K562 (cell line): ENCODE results near the gene NTPCR. TPM values are rescaled to one million over a fixed set of nuclear protein-coding genes. Genes with fewer than 3 reads are reported as not detected.

Source experiments
- ATAC-seq: fragments of 200-7000 bp; cut with Tn5 transposase; 3 replicates; pipeline ENCODE4 v1.9.1; 2020; ENCODE audit warnings: moderate library complexity
- BruUV-seq: library from RNA; stranded (reverse); fragments of 400-500 nt; replicated peaks from 2 replicates; lab custom pipeline; 2021; lab: Mats Ljungman, UMichigan
- CTCF ChIA-PET: fragments of 300-600 bp; formaldehyde crosslinking; extraction: SDS; loops from one replicate; lab custom pipeline; 2021; ENCODE audit warnings: low intra/inter-chr PET ratio; lab: Yijun Ruan, JAX
- POLR2A ChIA-PET: fragments of 300-600, 350-650 bp; sonication (Branson Sonifier 250); formaldehyde crosslinking; extraction: SDS; loops from one replicate; lab custom pipeline; 2021; ENCODE audit warnings: antibody characterized with exemption, inconsistent platforms; lab: Yijun Ruan, JAX
- DNase-seq, 4 experiments: peaks; one replicate each; pipeline versions ENCODE4 v3.0.0 to v3.0.0-alpha.2; 2011 to 2018; ENCODE audit warnings: low spot score in 3 of 4, mixed read lengths in 3 of 4; ENCODE audit errors: extremely low read depth in 1 of 4
- FAIRE-seq: peaks from 2 replicates; lab custom pipeline; 2011; peaks lifted over from hg19 to GRCh38; lab: Jason Lieb, UNC
- H2AFZ ChIP-seq: 2 replicates; pipeline ENCODE4 v1.6.0; 2011; ENCODE audit warnings: low read depth, low read length, control low read depth, inconsistent platforms
- H3K27ac ChIP-seq: fragments of 200-600 bp; 3 replicates; pipeline ENCODE4 v1.8.0; 2011; ENCODE audit warnings: low read depth, mild to moderate bottlenecking, control low read depth, inconsistent platforms, low read length, moderate library complexity, mixed read lengths; ENCODE audit errors: extremely low read depth
- H3K27me3 ChIP-seq, 2 experiments: fragments of 300-600 bp in 1 of 2; 2 replicates in 1 of 2; 3 replicates in 1 of 2; pipeline versions ENCODE4 v1.6.0 to v1.8.0; 2011; ENCODE audit warnings: inconsistent platforms in 2 of 2, low read length in 2 of 2, mild to moderate bottlenecking in 1 of 2, mixed read lengths in 1 of 2, moderate library complexity in 1 of 2; ENCODE audit not compliant: control insufficient read depth in 2 of 2, insufficient read depth in 2 of 2
- H3K36me3 ChIP-seq: fragments of 300-600 bp; 3 replicates; pipeline ENCODE4 v1.8.0; 2011; ENCODE audit warnings: mild to moderate bottlenecking, low read length, inconsistent platforms; ENCODE audit not compliant: control insufficient read depth, insufficient read depth
- H3K4me1 ChIP-seq, 2 experiments: fragments of 200-600 bp in 1 of 2; replicated peaks in 1 of 2; 2 replicates in 1 of 2; 3 replicates in 1 of 2; pipeline versions ENCODE4 v1.5.1 to v1.8.0; 2011; ENCODE audit warnings: inconsistent platforms in 2 of 2, low read length in 2 of 2, mild to moderate bottlenecking in 1 of 2, mixed read lengths in 1 of 2, moderate library complexity in 1 of 2; ENCODE audit not compliant: control insufficient read depth in 2 of 2, insufficient read depth in 2 of 2
- H3K4me2 ChIP-seq: 2 replicates; pipeline ENCODE4 v1.6.1; 2011; ENCODE audit warnings: low read length, control low read depth, inconsistent platforms, mixed read lengths; ENCODE audit not compliant: insufficient read depth
- H3K4me3 ChIP-seq: fragments of 200-600 bp; sonication (generic), shearing (Covaris generic); 2 replicates; pipeline ENCODE4 v1.5.1; 2016; ENCODE audit warnings: control low read depth, inconsistent platforms
- H3K79me2 ChIP-seq: fragments of 200-600 bp; 3 replicates; pipeline ENCODE4 v1.8.0; 2011; ENCODE audit warnings: low read length, inconsistent platforms; ENCODE audit not compliant: control insufficient read depth, insufficient read depth
- H3K9ac ChIP-seq, 2 experiments: 2 replicates each; pipeline versions ENCODE4 v1.6.0 to v1.6.1; 2011; ENCODE audit warnings: low read depth in 2 of 2, low read length in 2 of 2, control low read depth in 1 of 2, inconsistent platforms in 1 of 2, mild to moderate bottlenecking in 1 of 2, mixed read lengths in 1 of 2; ENCODE audit not compliant: insufficient read depth in 1 of 2
- H3K9me1 ChIP-seq: one replicate; pipeline ENCODE4 v1.6.0; 2011; ENCODE audit warnings: inconsistent platforms, mild to moderate bottlenecking, low read length, moderate library complexity; ENCODE audit not compliant: control insufficient read depth, insufficient read depth
- H3K9me3 ChIP-seq: replicated peaks from 2 replicates; pipeline ENCODE4 v1.5.1; 2011; ENCODE audit warnings: low read depth, low read length, inconsistent platforms; ENCODE audit not compliant: control insufficient read depth, insufficient read depth
- H4K20me1 ChIP-seq: replicated peaks from 2 replicates; pipeline ENCODE4 v1.6.1; 2011; ENCODE audit warnings: low read length, inconsistent platforms, mixed read lengths; ENCODE audit not compliant: control insufficient read depth, insufficient read depth
- CBX3 ChIP-seq, 2 experiments: IDR thresholded peaks; 1 replicate in 1 of 2; 2 replicates in 1 of 2; pipeline ENCODE4 v1.6.1; 2012; ENCODE audit warnings: inconsistent platforms in 2 of 2, low read length in 2 of 2, borderline replicate concordance in 1 of 2, control low read depth in 1 of 2
- ELF4 ChIP-seq: fragments of 450-650 bp; formaldehyde crosslinking; IDR thresholded peaks from 2 replicates; pipeline ENCODE4 v1.4.0; 2022; ENCODE audit warnings: missing genetic modification characterization
- STAG1 ChIP-seq: sonication (generic); formaldehyde crosslinking; IDR thresholded peaks from 2 replicates; pipeline ENCODE4 v1.5.0; 2020; ENCODE audit warnings: missing genetic modification reagents, borderline replicate concordance
- ZNF431 ChIP-seq: sonication (generic); formaldehyde crosslinking; IDR thresholded peaks from 2 replicates; pipeline ENCODE4 v1.8.0; 2022; ENCODE audit warnings: mild to moderate bottlenecking, missing genetic modification reagents
- WGBS: fragments of 100-300 bp; shearing (Covaris generic); methylation state at CpG from one replicate; pipeline ENCODE4 v1.1.6; 2016; ENCODE audit warnings: low coverage, mixed read lengths; ENCODE audit not compliant: insufficient coverage; ENCODE audit errors: missing lambda C conversion rate; 5-methylcytosine and 5-hydroxymethylcytosine counted together
- in situ Hi-C: fragments of 300-500 bp; cut with MboI; formaldehyde crosslinking; loops from 4 replicates; pipeline ENCODE4 v1.15.0; 2018; ENCODE audit warnings: inconsistent platforms, mixed read lengths
- intact Hi-C: fragments of 100-400 bp; cut with micrococcal nuclease; formaldehyde crosslinking; loops from 2 replicates; pipeline ENCODE4 v1.14.2; 2022
- polyA plus RNA-seq, 8 experiments: library from polyadenylated mRNA; depleted of rRNA in 4 of 8; stranded (reverse) in 5 of 8; unstranded in 3 of 8; fragments of >200 nt; fragmentation: Nextera tagmentation in 2 of 8; fragmentation: Illumina TruSeq in 1 of 8; extraction: Ambion mirVana in 2 of 8; extraction: Trizol in 1 of 8; gene quantifications; 2 replicates each; pipeline versions ENCODE4 v1.2.1 to v1.2.3, GENCODE V29; 2011 to 2014; ENCODE audit warnings: inconsistent platforms in 1 of 8, missing spikeins in 1 of 8
- total RNA-seq, 7 experiments: library from RNA; depleted of rRNA in 6 of 7; stranded (reverse); fragments of >200 nt in 6 of 7; fragmentation: Illumina TruSeq in 2 of 7; extraction: Trizol in 2 of 7; gene quantifications; 2 replicates each; pipeline versions ENCODE4 v1.2.1 to v1.2.3, GENCODE V29; 2011 to 2021; ENCODE audit warnings: low replicate concordance in 1 of 7
- TF ChIP-seq, protein P1 (sequence below): IDR thresholded peaks from 3 replicates; pipeline ENCODE4 v1.6.1; 2011; ENCODE audit warnings: borderline replicate concordance, mild to moderate bottlenecking, moderate library complexity; ENCODE audit not compliant: insufficient read length; ENCODE audit errors: extremely low read depth
- TF ChIP-seq, protein P2 (sequence below): sonication (generic); formaldehyde crosslinking; IDR thresholded peaks from 2 replicates; pipeline ENCODE4 v1.8.0; 2022; ENCODE audit warnings: missing genetic modification reagents, mild to moderate bottlenecking, borderline replicate concordance
- TF ChIP-seq, protein P3 (sequence below): fragments of 450-650 bp; IDR thresholded peaks from 2 replicates; pipeline ENCODE4 v1.6.1; 2016; ENCODE audit warnings: mild to moderate bottlenecking, moderate library complexity

Gene NTPCR
- total and polyA plus RNA-seq, 9 of the 15 experiments (the other 6 are each of a cell fraction or from before 2014, with no cell fraction given), result 19.3 to 105 (median 48.8) TPM

DNA sequence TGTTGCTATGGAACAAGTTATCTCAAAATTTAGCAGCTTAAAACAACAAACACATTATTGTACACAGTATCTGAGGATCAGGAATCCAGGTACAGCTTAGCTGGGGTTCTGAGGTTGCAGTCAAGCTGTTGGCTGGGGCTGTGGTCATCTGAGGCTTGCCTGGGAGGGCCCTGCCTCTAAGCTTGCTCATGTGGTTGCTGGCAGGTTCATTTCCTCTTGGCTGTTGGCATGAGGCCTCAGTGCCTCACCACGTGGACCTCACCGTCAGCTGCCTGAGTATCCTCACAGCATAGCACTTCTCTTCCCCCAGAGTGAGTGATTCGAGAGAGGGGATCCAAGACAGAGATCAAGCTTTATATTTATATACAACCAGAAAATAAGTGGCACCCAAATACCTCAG is 18.6 kb downstream of the NTPCR start:
- no peak overlapping the region for H3K27ac ChIP-seq
- H3K9ac ChIP-seq, result no peak overlapping the region
- no peaks in the 10 kb centered on the region for H3K9me1 ChIP-seq
- no TSS peak for BruUV-seq
- H2AFZ ChIP-seq, result no peak overlapping the region
- ATAC-seq (no peak), FAIRE-seq (no peak), DNase-seq (no peak)
- intact Hi-C loops, result no loop called here
- H3K79me2 ChIP-seq, result no peaks in the 10 kb centered on the region
- H3K4me1 ChIP-seq, result no peaks in the 10 kb centered on the region; a peak in 1 of 5 replicates
- no peaks in the 10 kb centered on the region for H4K20me1 ChIP-seq
- H3K4me2 ChIP-seq, result no peak overlapping the region
- peaks cover 53% of the 10 kb centered on the region; the same call in 2 of the 3 replicates for H3K36me3 ChIP-seq
- H3K27me3 ChIP-seq, result no peaks in the 10 kb centered on the region
- H3K4me3 ChIP-seq, result no peak overlapping the region
- ChIA-PET POLR2A (no interaction called here), CTCF (no interaction called here)
- 66% methylated on average over 3 of the region's 3 CpGs for WGBS
- in situ Hi-C loops, result no loop called here
- no peaks in the 10 kb centered on the region; the same call in none of the 2 replicates for H3K9me3 ChIP-seq
- TF ChIP-seq ELF4 (CRISPR knock-in tag), result no peak
- no peak for TF ChIP-seq ZNF431 (CRISPR knock-in tag)
- TF ChIP-seq, protein P1, sequence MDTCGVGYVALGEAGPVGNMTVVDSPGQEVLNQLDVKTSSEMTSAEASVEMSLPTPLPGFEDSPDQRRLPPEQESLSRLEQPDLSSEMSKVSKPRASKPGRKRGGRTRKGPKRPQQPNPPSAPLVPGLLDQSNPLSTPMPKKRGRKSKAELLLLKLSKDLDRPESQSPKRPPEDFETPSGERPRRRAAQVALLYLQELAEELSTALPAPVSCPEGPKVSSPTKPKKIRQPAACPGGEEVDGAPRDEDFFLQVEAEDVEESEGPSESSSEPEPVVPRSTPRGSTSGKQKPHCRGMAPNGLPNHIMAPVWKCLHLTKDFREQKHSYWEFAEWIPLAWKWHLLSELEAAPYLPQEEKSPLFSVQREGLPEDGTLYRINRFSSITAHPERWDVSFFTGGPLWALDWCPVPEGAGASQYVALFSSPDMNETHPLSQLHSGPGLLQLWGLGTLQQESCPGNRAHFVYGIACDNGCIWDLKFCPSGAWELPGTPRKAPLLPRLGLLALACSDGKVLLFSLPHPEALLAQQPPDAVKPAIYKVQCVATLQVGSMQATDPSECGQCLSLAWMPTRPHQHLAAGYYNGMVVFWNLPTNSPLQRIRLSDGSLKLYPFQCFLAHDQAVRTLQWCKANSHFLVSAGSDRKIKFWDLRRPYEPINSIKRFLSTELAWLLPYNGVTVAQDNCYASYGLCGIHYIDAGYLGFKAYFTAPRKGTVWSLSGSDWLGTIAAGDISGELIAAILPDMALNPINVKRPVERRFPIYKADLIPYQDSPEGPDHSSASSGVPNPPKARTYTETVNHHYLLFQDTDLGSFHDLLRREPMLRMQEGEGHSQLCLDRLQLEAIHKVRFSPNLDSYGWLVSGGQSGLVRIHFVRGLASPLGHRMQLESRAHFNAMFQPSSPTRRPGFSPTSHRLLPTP, result no peak
- no peak for TF ChIP-seq STAG1 (CRISPR knock-in tag)
- no peak for TF ChIP-seq CBX3 (IDR thresholded peaks at IDR 0.05; ENCODE audit: borderline replicate concordance in 1 of 2, low read length in 2 of 2)
- TF ChIP-seq, protein P2, sequence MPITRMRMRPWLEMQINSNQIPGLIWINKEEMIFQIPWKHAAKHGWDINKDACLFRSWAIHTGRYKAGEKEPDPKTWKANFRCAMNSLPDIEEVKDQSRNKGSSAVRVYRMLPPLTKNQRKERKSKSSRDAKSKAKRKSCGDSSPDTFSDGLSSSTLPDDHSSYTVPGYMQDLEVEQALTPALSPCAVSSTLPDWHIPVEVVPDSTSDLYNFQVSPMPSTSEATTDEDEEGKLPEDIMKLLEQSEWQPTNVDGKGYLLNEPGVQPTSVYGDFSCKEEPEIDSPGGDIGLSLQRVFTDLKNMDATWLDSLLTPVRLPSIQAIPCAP (CRISPR knock-in tag), result no peak
- TF ChIP-seq, protein P3, sequence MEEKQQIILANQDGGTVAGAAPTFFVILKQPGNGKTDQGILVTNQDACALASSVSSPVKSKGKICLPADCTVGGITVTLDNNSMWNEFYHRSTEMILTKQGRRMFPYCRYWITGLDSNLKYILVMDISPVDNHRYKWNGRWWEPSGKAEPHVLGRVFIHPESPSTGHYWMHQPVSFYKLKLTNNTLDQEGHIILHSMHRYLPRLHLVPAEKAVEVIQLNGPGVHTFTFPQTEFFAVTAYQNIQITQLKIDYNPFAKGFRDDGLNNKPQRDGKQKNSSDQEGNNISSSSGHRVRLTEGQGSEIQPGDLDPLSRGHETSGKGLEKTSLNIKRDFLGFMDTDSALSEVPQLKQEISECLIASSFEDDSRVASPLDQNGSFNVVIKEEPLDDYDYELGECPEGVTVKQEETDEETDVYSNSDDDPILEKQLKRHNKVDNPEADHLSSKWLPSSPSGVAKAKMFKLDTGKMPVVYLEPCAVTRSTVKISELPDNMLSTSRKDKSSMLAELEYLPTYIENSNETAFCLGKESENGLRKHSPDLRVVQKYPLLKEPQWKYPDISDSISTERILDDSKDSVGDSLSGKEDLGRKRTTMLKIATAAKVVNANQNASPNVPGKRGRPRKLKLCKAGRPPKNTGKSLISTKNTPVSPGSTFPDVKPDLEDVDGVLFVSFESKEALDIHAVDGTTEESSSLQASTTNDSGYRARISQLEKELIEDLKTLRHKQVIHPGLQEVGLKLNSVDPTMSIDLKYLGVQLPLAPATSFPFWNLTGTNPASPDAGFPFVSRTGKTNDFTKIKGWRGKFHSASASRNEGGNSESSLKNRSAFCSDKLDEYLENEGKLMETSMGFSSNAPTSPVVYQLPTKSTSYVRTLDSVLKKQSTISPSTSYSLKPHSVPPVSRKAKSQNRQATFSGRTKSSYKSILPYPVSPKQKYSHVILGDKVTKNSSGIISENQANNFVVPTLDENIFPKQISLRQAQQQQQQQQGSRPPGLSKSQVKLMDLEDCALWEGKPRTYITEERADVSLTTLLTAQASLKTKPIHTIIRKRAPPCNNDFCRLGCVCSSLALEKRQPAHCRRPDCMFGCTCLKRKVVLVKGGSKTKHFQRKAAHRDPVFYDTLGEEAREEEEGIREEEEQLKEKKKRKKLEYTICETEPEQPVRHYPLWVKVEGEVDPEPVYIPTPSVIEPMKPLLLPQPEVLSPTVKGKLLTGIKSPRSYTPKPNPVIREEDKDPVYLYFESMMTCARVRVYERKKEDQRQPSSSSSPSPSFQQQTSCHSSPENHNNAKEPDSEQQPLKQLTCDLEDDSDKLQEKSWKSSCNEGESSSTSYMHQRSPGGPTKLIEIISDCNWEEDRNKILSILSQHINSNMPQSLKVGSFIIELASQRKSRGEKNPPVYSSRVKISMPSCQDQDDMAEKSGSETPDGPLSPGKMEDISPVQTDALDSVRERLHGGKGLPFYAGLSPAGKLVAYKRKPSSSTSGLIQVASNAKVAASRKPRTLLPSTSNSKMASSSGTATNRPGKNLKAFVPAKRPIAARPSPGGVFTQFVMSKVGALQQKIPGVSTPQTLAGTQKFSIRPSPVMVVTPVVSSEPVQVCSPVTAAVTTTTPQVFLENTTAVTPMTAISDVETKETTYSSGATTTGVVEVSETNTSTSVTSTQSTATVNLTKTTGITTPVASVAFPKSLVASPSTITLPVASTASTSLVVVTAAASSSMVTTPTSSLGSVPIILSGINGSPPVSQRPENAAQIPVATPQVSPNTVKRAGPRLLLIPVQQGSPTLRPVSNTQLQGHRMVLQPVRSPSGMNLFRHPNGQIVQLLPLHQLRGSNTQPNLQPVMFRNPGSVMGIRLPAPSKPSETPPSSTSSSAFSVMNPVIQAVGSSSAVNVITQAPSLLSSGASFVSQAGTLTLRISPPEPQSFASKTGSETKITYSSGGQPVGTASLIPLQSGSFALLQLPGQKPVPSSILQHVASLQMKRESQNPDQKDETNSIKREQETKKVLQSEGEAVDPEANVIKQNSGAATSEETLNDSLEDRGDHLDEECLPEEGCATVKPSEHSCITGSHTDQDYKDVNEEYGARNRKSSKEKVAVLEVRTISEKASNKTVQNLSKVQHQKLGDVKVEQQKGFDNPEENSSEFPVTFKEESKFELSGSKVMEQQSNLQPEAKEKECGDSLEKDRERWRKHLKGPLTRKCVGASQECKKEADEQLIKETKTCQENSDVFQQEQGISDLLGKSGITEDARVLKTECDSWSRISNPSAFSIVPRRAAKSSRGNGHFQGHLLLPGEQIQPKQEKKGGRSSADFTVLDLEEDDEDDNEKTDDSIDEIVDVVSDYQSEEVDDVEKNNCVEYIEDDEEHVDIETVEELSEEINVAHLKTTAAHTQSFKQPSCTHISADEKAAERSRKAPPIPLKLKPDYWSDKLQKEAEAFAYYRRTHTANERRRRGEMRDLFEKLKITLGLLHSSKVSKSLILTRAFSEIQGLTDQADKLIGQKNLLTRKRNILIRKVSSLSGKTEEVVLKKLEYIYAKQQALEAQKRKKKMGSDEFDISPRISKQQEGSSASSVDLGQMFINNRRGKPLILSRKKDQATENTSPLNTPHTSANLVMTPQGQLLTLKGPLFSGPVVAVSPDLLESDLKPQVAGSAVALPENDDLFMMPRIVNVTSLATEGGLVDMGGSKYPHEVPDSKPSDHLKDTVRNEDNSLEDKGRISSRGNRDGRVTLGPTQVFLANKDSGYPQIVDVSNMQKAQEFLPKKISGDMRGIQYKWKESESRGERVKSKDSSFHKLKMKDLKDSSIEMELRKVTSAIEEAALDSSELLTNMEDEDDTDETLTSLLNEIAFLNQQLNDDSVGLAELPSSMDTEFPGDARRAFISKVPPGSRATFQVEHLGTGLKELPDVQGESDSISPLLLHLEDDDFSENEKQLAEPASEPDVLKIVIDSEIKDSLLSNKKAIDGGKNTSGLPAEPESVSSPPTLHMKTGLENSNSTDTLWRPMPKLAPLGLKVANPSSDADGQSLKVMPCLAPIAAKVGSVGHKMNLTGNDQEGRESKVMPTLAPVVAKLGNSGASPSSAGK, result no peak
